GM23338 (cell line): ENCODE measurements around the gene DNAH11.

Experiments
- EZH2 ChIP-seq: fragments of 200-600 bp; sonication (generic); IDR thresholded peaks from one replicate; pipeline ENCODE4 v1.8.0; 2017; ENCODE audit warnings: antibody characterized with exemption, mild to moderate bottlenecking, low read depth; ENCODE audit not compliant: unreplicated experiment
- POLR2AphosphoS5 ChIP-seq: IDR thresholded peaks from 2 replicates; pipeline ENCODE4 v1.6.1; 2016; ENCODE audit warnings: antibody characterized with exemption, low read depth
- REST ChIP-seq: IDR thresholded peaks from one replicate; pipeline ENCODE4 v1.6.1; 2018; ENCODE audit warnings: antibody characterized with exemption; ENCODE audit not compliant: unreplicated experiment
- TF ChIP-seq, protein P1 (sequence below), 2 experiments: fragments of 200-600 bp in 1 of 2; sonication (generic) in 1 of 2; conservative IDR thresholded peaks; 2 replicates each; pipeline versions ENCODE4 v1.5.1 to v1.6.1; 2016 to 2017; ENCODE audit warnings: antibody characterized with exemption in 2 of 2, low read depth in 2 of 2, mild to moderate bottlenecking in 2 of 2, moderate library complexity in 1 of 2

DNA sequence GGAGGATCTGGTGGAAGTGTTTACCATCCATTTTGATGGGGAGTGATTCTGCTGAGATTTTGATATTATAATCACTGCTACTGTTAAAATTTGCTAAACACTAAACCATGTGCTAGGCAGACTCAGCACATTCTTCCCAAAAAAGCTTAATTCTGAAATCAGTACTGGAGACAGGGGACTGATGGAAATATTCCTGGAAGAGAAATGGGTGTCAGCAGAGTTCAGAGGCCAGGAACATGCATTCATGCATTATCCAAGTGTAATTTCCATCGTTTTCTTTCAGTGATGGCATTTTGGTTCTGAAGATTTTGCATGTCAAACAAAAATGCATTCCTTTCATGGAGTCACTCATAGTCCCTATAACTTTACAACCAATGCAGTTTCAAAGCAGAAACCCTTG lies 323.9 kb downstream of the DNAH11 start:
- TF ChIP-seq, protein P1, sequence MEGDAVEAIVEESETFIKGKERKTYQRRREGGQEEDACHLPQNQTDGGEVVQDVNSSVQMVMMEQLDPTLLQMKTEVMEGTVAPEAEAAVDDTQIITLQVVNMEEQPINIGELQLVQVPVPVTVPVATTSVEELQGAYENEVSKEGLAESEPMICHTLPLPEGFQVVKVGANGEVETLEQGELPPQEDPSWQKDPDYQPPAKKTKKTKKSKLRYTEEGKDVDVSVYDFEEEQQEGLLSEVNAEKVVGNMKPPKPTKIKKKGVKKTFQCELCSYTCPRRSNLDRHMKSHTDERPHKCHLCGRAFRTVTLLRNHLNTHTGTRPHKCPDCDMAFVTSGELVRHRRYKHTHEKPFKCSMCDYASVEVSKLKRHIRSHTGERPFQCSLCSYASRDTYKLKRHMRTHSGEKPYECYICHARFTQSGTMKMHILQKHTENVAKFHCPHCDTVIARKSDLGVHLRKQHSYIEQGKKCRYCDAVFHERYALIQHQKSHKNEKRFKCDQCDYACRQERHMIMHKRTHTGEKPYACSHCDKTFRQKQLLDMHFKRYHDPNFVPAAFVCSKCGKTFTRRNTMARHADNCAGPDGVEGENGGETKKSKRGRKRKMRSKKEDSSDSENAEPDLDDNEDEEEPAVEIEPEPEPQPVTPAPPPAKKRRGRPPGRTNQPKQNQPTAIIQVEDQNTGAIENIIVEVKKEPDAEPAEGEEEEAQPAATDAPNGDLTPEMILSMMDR (conservative IDR thresholded peaks at IDR 0.05; ENCODE audit: low read depth in 2 of 2), result no peak
- TF ChIP-seq EZH2, result no peak
- TF ChIP-seq POLR2AphosphoS5, result no peak
- no peak for TF ChIP-seq REST
